GM12873 (cell line): Measurements from ENCODE around the gene MGLL.

Experiments used
- CTCF ChIP-seq: IDR thresholded peaks from 2 replicates; pipeline ENCODE4 v1.5.1; 2012; ENCODE audit warnings: low read depth, mild to moderate bottlenecking, moderate library complexity, low read length, control low read depth; ENCODE audit not compliant: insufficient read depth; ENCODE audit errors: missing control alignments

The MGLL gene

GRCh38 chr3:127701280-127701911 lies 120.9 kb downstream of the MGLL start:
- TF ChIP-seq CTCF, result no peak

- no peak for TF ChIP-seq CTCF
Measured at GRCh38 chr3:127700406-127700805, 121.9 kb downstream of the MGLL start.

GRCh38 chr3:127699416-127700300 lies 122.7 kb downstream of the MGLL start:
- TF ChIP-seq CTCF, result no peak

GRCh38 chr3:127698691-127699415 lies 123.5 kb downstream of the MGLL start:
- no peak for TF ChIP-seq CTCF

- TF ChIP-seq CTCF, result no peak
Measured at GRCh38 chr3:127698286-127698685, 124.0 kb downstream of the MGLL start.

GRCh38 chr3:127697551-127698240 lies 124.6 kb downstream of the MGLL start:
- no peak for TF ChIP-seq CTCF
